Right atrium auricular region (tissue), 2 donors: ENCODE data around the gene RNU2-1. TPM values are rescaled to one million over a fixed set of nuclear protein-coding genes. Genes with fewer than 3 reads are reported as not detected.
"Not testable (repeated sequence)": the region's sequence is repeated elsewhere in the genome, so short reads cannot be mapped to it uniquely, and the experiment has no call there.

Experiments
- DNase-seq: peaks from one replicate; pipeline ENCODE4 v3.0.0-alpha.2; 2019; ENCODE audit warnings: low spot score
- H3K27ac ChIP-seq, 2 donors: fragments of 200-600 bp; sonication (generic); 1 replicate in 1 of 2; 2 replicates in 1 of 2; pipeline ENCODE4 v1.5.1; 2016 to 2019
- H3K27me3 ChIP-seq, 2 donors: fragments of 200-600 bp; sonication (generic); one replicate each; pipeline versions ENCODE4 v1.5.1 to v1.6.0; 2017 to 2019
- H3K36me3 ChIP-seq: fragments of 200-600 bp; sonication (generic); one replicate; pipeline ENCODE4 v1.5.1; 2016
- H3K4me1 ChIP-seq, 2 donors: fragments of 200-600 bp; sonication (generic); one replicate each; pipeline versions ENCODE4 v1.5.1 to v1.6.0; 2017 to 2019
- H3K4me3 ChIP-seq, 2 donors: fragments of 200-600 bp; sonication (generic); 1 replicate in 1 of 2; 2 replicates in 1 of 2; pipeline ENCODE4 v1.5.1; 2017 to 2019; ENCODE audit warnings: mild to moderate bottlenecking in 1 of 2, moderate library complexity in 1 of 2
- H3K9me3 ChIP-seq, 2 donors: fragments of 200-600 bp; sonication (generic); one replicate each; pipeline ENCODE4 v1.5.1; 2019
- total RNA-seq, 2 donors: library from RNA; depleted of rRNA; stranded (reverse); fragments of >200 nt; gene quantifications; one replicate each; pipeline ENCODE4 v1.1.0, GENCODE V29; 2016

RNU2-1 gene
- not detected for total RNA-seq

DNA sequence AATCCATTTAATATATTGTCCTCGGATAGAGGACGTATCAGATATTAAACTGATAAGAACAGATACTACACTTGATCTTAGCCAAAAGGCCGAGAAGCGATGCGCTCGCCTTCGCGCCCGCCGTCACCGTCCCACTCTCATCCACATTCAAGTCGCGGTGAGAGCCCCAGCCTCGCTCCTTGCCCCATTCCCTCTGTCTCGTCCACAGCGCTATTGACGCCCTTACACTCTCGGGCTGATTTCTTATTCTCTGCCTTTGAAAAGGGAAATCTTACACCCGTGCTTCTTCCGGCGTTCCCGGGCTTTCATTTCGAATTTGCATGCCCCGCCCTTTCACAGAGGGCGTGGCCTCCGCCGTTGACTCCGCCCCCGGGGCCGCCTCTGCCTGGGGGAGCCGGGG is at the start of gene RNU2-1:
Gene RNU2-1 (minus strand): TSS at position 101 of the 400 bp plus-strand sequence.
- H3K4me1 ChIP-seq, DNase-seq, H3K27ac ChIP-seq, H3K4me3 ChIP-seq, H3K36me3 ChIP-seq, H3K27me3 ChIP-seq, H3K9me3 ChIP-seq: not testable (repeated sequence)

DNA sequence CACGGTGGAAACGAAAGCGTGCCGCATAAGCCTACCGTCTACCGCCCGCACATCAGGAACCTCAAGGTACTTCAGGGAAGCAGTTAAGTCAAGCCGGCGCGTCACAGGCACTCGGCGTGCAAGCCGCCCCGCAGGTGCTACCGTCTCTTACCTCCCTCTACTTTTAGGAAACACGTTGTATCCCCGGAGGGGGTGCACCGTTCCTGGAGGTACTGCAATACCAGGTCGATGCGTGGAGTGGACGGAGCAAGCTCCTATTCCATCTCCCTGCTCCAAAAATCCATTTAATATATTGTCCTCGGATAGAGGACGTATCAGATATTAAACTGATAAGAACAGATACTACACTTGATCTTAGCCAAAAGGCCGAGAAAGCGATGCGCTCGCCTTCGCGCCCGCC is 39.1 kb upstream of the RNU2-1 start:
- DNase-seq, H3K36me3 ChIP-seq, H3K27ac ChIP-seq, H3K4me3 ChIP-seq, H3K9me3 ChIP-seq, H3K4me1 ChIP-seq, H3K27me3 ChIP-seq: not testable (repeated sequence)

DNA sequence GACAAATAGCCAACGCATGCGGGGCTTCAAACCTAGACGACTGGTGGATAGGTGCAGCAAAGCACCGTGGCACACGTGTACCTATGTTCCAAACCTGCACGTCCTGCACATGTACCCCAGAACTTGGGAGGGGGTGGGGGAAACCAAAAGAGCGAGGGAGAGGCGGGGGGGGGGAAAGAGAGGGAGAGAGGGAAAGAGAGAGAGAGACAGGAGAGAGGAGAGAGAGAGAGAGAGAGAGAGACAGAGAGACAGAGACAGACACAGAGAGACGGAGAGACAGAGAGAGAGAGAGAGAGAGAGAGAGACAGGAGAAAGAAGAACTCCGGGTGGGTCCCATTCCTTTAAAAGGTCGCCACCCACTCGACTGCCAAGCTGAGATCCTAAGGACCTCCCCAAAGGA is 38.7 kb upstream of the RNU2-1 start:
- H3K27ac ChIP-seq, H3K4me3 ChIP-seq, H3K4me1 ChIP-seq, H3K9me3 ChIP-seq, H3K27me3 ChIP-seq, DNase-seq, H3K36me3 ChIP-seq: not testable (repeated sequence)

DNA sequence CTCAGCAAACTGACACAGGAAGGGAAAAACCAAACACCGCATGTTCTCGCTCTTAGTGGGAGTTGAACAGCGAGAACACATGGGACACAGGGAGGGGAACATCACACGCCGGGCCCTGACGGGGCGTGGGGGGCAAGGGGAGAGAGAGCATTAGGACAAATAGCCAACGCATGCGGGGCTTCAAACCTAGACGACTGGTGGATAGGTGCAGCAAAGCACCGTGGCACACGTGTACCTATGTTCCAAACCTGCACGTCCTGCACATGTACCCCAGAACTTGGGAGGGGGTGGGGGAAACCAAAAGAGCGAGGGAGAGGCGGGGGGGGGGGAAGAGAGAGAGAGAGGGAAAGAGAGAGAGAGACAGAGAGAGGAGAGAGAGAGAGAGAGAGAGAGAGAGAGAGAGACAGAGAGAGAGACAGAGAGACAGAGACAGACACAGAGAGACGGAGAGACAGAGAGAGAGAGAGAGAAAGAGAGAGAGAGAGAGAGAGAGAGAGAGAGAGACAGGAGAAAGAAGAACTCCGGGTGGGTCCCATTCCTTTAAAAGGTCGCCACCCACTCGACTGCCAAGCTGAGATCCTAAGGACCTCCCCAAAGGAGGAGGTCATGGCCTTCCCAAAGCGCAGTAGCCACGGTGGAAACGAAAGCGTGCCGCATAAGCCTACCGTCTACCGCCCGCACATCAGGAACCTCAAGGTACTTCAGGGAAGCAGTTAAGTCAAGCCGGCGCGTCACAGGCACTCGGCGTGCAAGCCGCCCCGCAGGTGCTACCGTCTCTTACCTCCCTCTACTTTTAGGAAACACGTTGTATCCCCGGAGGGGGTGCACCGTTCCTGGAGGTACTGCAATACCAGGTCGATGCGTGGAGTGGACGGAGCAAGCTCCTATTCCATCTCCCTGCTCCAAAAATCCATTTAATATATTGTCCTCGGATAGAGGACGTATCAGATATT is 37.1 kb upstream of the RNU2-1 start:
- not testable (repeated sequence) for H3K27ac ChIP-seq, H3K4me1 ChIP-seq, H3K36me3 ChIP-seq, H3K27me3 ChIP-seq, H3K4me3 ChIP-seq, H3K9me3 ChIP-seq, DNase-seq

DNA sequence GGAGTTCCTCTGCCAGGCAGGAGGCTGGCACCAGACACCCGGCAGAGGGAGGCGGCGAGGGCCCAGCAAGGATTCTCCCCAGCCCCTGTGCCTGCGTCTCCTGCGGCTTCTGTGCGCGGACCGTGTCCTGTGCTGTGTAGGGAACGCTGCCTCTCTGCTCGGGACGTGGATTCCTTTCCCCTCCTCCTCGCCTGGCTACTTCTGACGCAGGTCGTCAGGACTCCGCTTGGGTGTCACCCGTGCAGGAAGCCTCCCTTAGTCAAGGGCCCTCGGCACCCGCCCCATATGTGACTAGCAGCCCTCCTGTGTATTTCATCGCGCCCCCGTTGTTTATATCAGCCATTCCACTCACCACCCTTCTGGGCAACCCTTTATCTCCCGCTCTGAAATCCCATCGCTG is 12.7 kb upstream of the RNU2-1 start:
- not testable (repeated sequence) for H3K27me3 ChIP-seq, DNase-seq, H3K4me1 ChIP-seq, H3K36me3 ChIP-seq, H3K9me3 ChIP-seq
- Histone ChIP-seq H3K27ac (peak overlapping the region in 1 of 2 donors; percentile 64), H3K4me3 (peak overlapping the region in 1 of 2 donors; percentile 32)

DNA sequence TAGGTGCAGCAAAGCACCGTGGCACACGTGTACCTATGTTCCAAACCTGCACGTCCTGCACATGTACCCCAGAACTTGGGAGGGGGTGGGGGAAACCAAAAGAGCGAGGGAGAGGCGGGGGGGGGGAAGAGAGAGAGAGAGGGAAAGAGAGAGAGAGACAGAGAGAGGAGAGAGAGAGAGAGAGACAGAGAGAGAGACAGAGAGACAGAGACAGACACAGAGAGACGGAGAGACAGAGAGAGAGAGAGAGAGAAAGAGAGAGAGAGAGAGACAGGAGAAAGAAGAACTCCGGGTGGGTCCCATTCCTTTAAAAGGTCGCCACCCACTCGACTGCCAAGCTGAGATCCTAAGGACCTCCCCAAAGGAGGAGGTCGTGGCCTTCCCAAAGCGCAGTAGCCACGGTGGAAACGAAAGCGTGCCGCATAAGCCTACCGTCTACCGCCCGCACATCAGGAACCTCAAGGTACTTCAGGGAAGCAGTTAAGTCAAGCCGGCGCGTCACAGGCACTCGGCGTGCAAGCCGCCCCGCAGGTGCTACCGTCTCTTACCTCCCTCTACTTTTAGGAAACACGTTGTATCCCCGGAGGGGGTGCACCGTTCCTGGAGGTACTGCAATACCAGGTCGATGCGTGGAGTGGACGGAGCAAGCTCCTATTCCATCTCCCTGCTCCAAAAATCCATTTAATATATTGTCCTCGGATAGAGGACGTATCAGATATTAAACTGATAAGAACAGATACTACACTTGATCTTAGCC is 7.0 kb upstream of the RNU2-1 start:
- not testable (repeated sequence) for H3K9me3 ChIP-seq, H3K27me3 ChIP-seq, H3K27ac ChIP-seq, H3K4me3 ChIP-seq, DNase-seq, H3K4me1 ChIP-seq, H3K36me3 ChIP-seq

DNA sequence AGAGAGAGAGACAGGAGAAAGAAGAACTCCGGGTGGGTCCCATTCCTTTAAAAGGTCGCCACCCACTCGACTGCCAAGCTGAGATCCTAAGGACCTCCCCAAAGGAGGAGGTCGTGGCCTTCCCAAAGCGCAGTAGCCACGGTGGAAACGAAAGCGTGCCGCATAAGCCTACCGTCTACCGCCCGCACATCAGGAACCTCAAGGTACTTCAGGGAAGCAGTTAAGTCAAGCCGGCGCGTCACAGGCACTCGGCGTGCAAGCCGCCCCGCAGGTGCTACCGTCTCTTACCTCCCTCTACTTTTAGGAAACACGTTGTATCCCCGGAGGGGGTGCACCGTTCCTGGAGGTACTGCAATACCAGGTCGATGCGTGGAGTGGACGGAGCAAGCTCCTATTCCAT is 5.8 kb upstream of the RNU2-1 start:
- not testable (repeated sequence) for H3K4me3 ChIP-seq, H3K9me3 ChIP-seq, H3K27ac ChIP-seq, H3K27me3 ChIP-seq, H3K36me3 ChIP-seq, H3K4me1 ChIP-seq, DNase-seq

DNA sequence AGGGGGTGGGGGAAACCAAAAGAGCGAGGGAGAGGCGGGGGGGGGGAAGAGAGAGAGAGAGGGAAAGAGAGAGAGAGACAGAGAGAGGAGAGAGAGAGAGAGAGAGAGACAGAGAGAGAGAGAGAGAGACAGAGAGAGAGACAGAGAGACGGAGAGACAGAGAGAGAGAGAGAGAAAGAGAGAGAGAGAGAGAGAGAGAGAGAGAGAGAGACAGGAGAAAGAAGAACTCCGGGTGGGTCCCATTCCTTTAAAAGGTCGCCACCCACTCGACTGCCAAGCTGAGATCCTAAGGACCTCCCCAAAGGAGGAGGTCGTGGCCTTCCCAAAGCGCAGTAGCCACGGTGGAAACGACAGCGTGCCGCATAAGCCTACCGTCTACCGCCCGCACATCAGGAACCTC is 514 bp downstream of the RNU2-1 start:
- H3K27ac ChIP-seq, H3K27me3 ChIP-seq, H3K4me1 ChIP-seq, H3K9me3 ChIP-seq, DNase-seq, H3K36me3 ChIP-seq, H3K4me3 ChIP-seq: not testable (repeated sequence)

DNA sequence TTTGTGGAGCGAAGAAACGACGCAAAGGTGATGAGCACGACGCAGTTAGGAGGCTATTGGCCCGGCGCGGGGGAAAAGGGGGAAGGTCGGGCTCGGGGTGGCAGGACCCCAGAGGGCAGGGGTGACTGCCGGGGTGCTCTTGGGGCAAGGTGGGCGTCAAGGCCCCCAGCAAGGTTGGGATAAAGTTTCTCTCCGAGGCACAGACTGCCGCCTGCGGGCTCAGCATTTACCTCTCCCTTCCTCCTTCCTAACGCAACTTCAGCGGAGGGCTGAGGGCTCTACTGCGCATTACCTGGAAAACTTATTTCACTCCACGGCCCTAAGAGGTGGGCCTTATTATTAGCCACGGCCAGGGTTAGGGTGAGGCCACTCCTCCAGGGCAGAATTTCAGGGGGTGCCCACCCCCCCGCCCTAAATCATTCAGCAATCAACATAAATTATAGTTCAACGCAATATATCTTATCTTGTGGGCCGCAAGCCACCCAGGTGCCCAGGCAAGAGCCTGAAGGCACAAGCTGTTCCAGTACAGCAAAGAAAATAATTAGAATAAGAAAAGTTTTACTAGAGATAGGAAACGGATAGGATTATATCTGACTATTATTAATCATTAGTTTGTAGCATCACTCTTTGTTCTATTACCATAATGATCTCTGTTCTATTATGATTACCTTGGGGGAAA is 1.6 kb downstream of the RNU2-1 start:
- Histone ChIP-seq H3K4me3 (peak overlapping the region; percentile 1), H3K27ac (peak overlapping the region in 1 of 2 donors; percentile 25)
- not testable (repeated sequence) for H3K36me3 ChIP-seq, H3K4me1 ChIP-seq, H3K27me3 ChIP-seq, H3K9me3 ChIP-seq
- peak; percentile 70 for DNase-seq

DNA sequence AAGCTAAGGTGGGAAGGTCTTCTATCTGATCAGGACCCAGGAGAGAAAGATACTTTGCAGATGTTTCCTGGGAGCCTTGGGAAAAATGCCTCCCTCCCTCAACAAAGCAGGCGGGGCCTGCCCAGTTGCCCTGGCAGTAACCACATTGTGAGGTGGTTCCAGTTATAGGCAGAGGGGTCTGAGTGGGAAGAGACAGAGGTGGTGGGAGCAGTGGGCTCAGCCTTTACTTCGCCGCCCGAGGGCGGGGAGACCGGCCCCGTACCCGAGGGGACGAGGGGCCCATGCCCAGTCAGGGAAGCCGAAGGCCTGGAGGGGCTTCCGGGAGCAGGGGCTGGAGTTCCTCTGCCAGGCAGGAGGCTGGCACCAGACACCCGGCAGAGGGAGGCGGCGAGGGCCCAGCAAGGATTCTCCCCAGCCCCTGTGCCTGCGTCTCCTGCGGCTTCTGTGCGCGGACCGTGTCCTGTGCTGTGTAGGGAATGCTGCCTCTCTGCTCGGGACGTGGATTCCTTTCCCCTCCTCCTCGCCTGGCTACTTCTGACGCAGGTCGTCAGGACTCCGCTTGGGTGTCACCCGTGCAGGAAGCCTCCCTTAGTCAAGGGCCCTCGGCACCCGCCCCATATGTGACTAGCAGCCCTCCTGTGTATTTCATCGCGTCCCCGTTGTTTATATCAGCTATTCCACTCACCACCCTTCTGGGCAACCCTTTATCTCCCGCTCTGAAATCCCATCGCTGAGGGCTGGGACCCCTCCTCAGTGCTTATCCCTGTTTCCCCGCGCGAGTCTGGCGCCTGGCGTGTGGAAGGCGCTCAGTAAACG is 2.4 kb downstream of the RNU2-1 start:
- peak overlapping the region; percentile 1 for H3K4me3 ChIP-seq
- H3K27ac ChIP-seq, result peak overlapping the region in 1 of 2 donors; percentile 25
- DNase-seq, result peak; percentile 47
- H3K36me3 ChIP-seq, H3K9me3 ChIP-seq, H3K4me1 ChIP-seq, H3K27me3 ChIP-seq: not testable (repeated sequence)

DNA sequence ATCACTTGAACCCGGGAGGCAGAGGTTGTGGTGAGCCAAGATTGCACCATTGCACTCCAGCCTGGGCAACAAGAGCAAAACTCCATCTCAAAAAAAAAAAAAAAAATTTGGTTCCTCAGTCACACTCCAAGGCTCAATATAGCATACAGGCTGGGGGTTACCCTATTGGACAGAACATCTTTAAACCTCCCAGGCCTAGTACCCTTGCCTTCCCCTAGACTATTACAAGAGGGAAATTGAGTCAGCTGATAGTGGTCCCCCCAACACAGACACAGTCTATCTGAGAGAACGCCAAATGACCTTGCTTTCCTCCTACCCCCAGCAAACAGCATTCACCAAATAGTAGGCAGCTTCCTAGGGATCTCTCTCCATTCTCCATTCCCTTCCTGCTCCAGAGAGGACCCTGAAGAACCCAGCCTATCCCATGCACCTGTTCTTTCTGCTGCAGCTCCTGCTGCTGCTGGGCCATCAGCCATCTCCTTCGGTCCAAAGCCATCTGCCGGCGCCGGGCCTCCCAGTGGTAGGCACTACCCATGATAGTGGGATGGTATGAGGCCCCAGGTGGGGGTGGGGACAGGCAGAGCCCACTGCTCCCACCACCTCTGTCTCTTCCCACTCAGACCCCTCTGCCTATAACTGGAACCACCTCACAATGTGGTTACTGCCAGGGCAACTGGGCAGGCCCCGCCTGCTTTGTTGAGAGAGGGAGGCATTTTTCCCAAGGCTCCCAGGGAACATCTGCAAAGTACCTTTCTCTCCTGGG is 5.6 kb downstream of the RNU2-1 start, which contains the start of gene CCDC200:
Gene CCDC200 (minus strand): TSS at position 604 of the 763 bp plus-strand sequence. CDS start 69 bp downstream, at position 535.
- not testable (repeated sequence) for H3K27ac ChIP-seq, H3K4me3 ChIP-seq, H3K9me3 ChIP-seq, H3K36me3 ChIP-seq, H3K27me3 ChIP-seq, H3K4me1 ChIP-seq, DNase-seq
